ENCODE measurements around the gene SLC49A3. TPM values are rescaled to one million over a fixed set of nuclear protein-coding genes. Genes with fewer than 3 reads are reported as not detected.
A peak's percentile ranks its signal among the peaks of the same experiment; 100 is the strongest.

Gene SLC49A3
- total and polyA plus RNA-seq, 2 of the 13 experiments (the other 11 are each of a cell fraction or from before 2014, with no cell fraction given): 0.07 to 0.17 TPM

DNA sequence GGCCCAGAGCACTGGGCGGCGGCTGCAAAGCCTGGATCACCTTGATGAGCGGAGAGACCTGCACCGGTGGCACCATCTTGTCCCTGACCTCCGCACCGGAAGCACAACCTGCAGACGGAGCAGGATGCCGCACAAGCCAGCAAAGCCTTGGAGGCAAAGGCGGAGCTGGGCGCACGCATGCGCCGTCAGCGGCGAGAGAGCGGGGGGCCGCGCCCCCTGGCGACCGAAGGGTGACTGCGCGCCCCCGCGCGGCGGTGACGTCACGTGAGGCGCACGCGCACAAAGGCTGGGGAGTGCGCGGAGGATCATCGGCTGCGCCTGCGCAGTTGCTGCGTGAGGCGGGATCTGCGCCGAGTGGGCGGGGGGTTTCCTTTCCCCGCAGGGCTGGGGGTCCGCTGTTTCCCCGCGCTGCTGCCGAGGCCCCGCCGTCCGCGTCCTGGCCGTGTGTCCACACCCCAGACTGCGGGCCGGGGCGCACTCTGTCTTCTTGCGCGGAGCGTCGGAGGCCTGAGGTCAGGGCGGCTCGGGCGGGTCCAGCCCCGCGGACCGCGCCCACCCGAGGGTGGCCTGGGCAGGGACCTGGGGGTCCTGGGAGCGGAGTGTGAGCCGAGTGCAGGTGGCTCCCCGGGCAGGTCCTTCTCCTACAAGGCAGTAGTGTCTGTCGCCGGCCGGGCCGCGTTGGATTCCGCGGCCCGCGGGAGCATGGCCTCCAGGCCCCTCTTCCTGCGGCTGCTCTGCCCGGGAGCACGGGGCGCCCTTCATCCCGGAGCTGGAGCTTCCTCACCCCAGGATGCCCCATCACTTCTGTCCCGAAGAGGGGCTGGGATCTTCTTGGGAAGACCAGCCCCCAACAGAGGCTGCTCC lies 14.5 kb downstream of the SLC49A3 start, which contains the start of the genes ATP5ME and MYL5 (continued):
- TF ChIP-seq, protein P1, sequence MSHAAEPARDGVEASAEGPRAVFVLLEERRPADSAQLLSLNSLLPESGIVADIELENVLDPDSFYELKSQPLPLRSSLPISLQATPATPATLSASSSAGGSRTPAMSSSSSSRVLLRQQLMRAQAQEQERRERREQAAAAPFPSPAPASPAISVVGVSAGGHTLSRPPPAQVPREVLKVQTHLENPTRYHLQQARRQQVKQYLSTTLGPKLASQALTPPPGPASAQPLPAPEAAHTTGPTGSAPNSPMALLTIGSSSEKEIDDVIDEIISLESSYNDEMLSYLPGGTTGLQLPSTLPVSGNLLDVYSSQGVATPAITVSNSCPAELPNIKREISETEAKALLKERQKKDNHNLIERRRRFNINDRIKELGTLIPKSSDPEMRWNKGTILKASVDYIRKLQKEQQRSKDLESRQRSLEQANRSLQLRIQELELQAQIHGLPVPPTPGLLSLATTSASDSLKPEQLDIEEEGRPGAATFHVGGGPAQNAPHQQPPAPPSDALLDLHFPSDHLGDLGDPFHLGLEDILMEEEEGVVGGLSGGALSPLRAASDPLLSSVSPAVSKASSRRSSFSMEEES (CRISPR knock-in tag; IDR thresholded peaks at IDR 0.05): no peak; the same call in 1 of the 2 replicates
- TF ChIP-seq, protein P2, sequence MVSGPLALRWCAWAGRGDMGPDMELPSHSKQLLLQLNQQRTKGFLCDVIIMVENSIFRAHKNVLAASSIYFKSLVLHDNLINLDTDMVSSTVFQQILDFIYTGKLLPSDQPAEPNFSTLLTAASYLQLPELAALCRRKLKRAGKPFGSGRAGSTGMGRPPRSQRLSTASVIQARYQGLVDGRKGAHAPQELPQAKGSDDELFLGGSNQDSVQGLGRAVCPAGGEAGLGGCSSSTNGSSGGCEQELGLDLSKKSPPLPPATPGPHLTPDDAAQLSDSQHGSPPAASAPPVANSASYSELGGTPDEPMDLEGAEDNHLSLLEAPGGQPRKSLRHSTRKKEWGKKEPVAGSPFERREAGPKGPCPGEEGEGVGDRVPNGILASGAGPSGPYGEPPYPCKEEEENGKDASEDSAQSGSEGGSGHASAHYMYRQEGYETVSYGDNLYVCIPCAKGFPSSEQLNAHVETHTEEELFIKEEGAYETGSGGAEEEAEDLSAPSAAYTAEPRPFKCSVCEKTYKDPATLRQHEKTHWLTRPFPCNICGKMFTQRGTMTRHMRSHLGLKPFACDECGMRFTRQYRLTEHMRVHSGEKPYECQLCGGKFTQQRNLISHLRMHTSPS (CRISPR knock-in tag; IDR thresholded peaks at IDR 0.05; ENCODE audit: low read depth): no peak
- TF ChIP-seq ZNF234 (CRISPR knock-in tag; conservative IDR thresholded peaks at IDR 0.05) (no peak; the same call in 1 of the 2 replicates), MYNN (CRISPR knock-in tag; IDR thresholded peaks at IDR 0.05; ENCODE audit: low read depth) (no peak), NAIF1 (CRISPR knock-in tag; IDR thresholded peaks at IDR 0.05; ENCODE audit: borderline replicate concordance) (peak; percentile 79; the same call in 1 of the 2 replicates), MEIS1 (CRISPR knock-in tag; IDR thresholded peaks at IDR 0.05; ENCODE audit: borderline replicate concordance) (no peak; the same call in 1 of the 2 replicates), ZSCAN9 (CRISPR knock-in tag; IDR thresholded peaks at IDR 0.05; ENCODE audit: borderline replicate concordance) (peak; percentile 40; the same call in 1 of the 2 replicates), ETV5 (CRISPR knock-in tag; IDR thresholded peaks at IDR 0.05; ENCODE audit: borderline replicate concordance) (peak; percentile 79)
- TF ChIP-seq, protein P3, sequence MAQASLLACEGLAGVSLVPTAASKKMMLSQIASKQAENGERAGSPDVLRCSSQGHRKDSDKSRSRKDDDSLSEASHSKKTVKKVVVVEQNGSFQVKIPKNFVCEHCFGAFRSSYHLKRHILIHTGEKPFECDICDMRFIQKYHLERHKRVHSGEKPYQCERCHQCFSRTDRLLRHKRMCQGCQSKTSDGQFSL (CRISPR knock-in tag; IDR thresholded peaks at IDR 0.05): peak; percentile 92
- TF ChIP-seq, protein P4, sequence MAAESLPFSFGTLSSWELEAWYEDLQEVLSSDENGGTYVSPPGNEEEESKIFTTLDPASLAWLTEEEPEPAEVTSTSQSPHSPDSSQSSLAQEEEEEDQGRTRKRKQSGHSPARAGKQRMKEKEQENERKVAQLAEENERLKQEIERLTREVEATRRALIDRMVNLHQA (CRISPR knock-in tag; IDR thresholded peaks at IDR 0.05): no peak
- TF ChIP-seq, protein P5, sequence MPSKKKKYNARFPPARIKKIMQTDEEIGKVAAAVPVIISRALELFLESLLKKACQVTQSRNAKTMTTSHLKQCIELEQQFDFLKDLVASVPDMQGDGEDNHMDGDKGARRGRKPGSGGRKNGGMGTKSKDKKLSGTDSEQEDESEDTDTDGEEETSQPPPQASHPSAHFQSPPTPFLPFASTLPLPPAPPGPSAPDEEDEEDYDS (CRISPR knock-in tag; IDR thresholded peaks at IDR 0.05): peak; percentile 75
- TF ChIP-seq, protein P6, sequence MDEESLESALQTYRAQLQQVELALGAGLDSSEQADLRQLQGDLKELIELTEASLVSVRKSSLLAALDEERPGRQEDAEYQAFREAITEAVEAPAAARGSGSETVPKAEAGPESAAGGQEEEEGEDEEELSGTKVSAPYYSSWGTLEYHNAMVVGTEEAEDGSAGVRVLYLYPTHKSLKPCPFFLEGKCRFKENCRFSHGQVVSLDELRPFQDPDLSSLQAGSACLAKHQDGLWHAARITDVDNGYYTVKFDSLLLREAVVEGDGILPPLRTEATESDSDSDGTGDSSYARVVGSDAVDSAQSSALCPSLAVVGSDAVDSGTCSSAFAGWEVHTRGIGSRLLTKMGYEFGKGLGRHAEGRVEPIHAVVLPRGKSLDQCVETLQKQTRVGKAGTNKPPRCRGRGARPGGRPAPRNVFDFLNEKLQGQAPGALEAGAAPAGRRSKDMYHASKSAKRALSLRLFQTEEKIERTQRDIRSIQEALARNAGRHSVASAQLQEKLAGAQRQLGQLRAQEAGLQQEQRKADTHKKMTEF (CRISPR knock-in tag; IDR thresholded peaks at IDR 0.05): peak; percentile 64; the same call in 1 of the 2 replicates
- TF ChIP-seq, protein P7, sequence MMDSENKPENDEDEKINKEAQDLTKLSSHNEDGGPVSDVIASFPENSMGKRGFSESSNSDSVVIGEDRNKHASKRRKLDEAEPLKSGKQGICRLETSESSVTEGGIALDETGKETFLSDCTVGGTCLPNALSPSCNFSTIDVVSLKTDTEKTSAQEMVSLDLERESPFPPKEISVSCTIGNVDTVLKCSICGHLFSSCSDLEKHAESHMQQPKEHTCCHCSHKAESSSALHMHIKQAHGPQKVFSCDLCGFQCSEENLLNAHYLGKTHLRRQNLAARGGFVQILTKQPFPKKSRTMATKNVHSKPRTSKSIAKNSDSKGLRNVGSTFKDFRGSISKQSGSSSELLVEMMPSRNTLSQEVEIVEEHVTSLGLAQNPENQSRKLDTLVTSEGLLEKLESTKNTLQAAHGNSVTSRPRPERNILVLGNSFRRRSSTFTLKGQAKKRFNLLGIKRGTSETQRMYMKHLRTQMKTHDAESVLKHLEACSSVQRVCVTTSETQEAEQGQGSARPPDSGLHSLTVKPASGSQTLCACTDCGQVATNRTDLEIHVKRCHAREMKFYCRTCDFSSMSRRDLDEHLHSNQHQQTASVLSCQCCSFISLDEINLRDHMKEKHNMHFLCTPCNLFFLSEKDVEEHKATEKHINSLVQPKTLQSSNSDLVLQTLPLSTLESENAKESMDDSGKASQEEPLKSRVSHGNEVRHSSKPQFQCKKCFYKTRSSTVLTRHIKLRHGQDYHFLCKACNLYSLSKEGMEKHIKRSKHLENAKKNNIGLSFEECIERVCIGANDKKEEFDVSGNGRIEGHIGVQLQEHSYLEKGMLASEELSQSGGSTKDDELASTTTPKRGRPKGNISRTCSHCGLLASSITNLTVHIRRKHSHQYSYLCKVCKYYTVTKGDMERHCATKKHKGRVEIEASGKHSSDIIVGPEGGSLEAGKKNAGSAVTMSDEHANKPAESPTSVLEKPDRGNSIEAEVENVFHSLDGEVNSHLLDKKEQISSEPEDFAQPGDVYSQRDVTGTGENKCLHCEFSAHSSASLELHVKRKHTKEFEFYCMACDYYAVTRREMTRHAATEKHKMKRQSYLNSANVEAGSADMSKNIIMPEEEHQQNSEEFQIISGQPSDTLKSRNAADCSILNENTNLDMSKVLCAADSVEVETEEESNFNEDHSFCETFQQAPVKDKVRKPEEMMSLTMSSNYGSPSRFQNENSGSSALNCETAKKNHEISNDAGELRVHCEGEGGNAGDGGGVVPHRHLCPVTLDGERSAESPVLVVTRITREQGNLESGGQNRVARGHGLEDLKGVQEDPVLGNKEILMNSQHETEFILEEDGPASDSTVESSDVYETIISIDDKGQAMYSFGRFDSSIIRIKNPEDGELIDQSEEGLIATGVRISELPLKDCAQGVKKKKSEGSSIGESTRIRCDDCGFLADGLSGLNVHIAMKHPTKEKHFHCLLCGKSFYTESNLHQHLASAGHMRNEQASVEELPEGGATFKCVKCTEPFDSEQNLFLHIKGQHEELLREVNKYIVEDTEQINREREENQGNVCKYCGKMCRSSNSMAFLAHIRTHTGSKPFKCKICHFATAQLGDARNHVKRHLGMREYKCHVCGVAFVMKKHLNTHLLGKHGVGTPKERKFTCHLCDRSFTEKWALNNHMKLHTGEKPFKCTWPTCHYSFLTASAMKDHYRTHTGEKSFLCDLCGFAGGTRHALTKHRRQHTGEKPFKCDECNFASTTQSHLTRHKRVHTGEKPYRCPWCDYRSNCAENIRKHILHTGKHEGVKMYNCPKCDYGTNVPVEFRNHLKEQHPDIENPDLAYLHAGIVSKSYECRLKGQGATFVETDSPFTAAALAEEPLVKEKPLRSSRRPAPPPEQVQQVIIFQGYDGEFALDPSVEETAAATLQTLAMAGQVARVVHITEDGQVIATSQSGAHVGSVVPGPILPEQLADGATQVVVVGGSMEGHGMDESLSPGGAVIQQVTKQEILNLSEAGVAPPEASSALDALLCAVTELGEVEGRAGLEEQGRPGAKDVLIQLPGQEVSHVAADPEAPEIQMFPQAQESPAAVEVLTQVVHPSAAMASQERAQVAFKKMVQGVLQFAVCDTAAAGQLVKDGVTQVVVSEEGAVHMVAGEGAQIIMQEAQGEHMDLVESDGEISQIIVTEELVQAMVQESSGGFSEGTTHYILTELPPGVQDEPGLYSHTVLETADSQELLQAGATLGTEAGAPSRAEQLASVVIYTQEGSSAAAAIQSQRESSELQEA (CRISPR knock-in tag; IDR thresholded peaks at IDR 0.05; ENCODE audit: not compliant biosample characterization): peak; percentile 83
